Naive thymus-derived CD8-positive, alpha-beta T cell (primary cell): ENCODE results near the gene KDM1B. TPM values are rescaled to one million over a fixed set of nuclear protein-coding genes. Genes with fewer than 3 reads are reported as not detected.

ENCODE experiments used
- ATAC-seq, 2 donors: fragments of 150-1000 bp; cut with Tn5 transposase in 1 of 2; sonication (Bioruptor Pico), chemical (Tn5 transposase) in 1 of 2; 1 replicate in 1 of 2; 2 replicates in 1 of 2; pipeline ENCODE4 v1.10.0; 2021; ENCODE audit warnings: mild to moderate bottlenecking in 2 of 2, moderate library complexity in 2 of 2
- POLR2A ChIA-PET: fragments of 350-600 bp; sonication (Branson Sonifier 250); formaldehyde crosslinking; loops from one replicate; lab custom pipeline; 2021; ENCODE audit warnings: antibody characterized with exemption; lab: Charles Lee
- DNase-seq, 10 donors: peaks; one replicate each; pipeline versions ENCODE4 v3.0.0 to v3.0.0-alpha.2; 2020 to 2022
- H3K27ac Mint-ChIP-seq, 10 donors: one replicate each; pipeline ENCODE4 v1.8.0; 2020 to 2022; ENCODE audit warnings: mild to moderate bottlenecking in 10 of 10, mixed read lengths in 10 of 10, moderate library complexity in 4 of 10, inconsistent platforms in 1 of 10
- H3K27me3 Mint-ChIP-seq, 5 donors: one replicate each; pipeline ENCODE4 v1.8.0; 2021 to 2022; ENCODE audit warnings: mixed read lengths in 5 of 5
- H3K36me3 Mint-ChIP-seq, 3 donors: one replicate each; pipeline ENCODE4 v1.8.0; 2020 to 2022; ENCODE audit warnings: mixed read lengths in 3 of 3, mild to moderate bottlenecking in 2 of 3, inconsistent platforms in 1 of 3
- H3K4me1 Mint-ChIP-seq, 4 donors: one replicate each; pipeline ENCODE4 v1.8.0; 2021 to 2022; ENCODE audit warnings: mixed read lengths in 4 of 4
- H3K4me3 Mint-ChIP-seq, 10 donors: one replicate each; pipeline ENCODE4 v1.8.0; 2020 to 2022; ENCODE audit warnings: mild to moderate bottlenecking in 10 of 10, mixed read lengths in 10 of 10, moderate library complexity in 6 of 10, inconsistent platforms in 1 of 10
- H3K9me3 Mint-ChIP-seq, 9 donors: one replicate each; pipeline ENCODE4 v1.8.0; 2020 to 2022; ENCODE audit warnings: mixed read lengths in 9 of 9, mild to moderate bottlenecking in 3 of 9, inconsistent platforms in 1 of 9, moderate library complexity in 1 of 9
- polyA plus RNA-seq, 3 donors: library from polyadenylated mRNA; unstranded; fragments of 300-500 nt; fragmentation: Illumina TruSeq; gene quantifications; one replicate each; pipeline ENCODE4 v1.2.3, GENCODE V29; 2021
- total RNA-seq, 8 experiments: library from RNA in 2 of 8; stranded (reverse) in 2 of 8; gene quantifications; one replicate each; pipeline ENCODE4 v1.2.3 and lab custom pipeline; 2021 to 2026

Gene KDM1B
- total RNA-seq = 10 to 100 TPM; 11.9 TPM
- polyA plus RNA-seq = 1 to 10 TPM in 2 of 3 donors, under 1 TPM in 1; 0.55 to 2.9 (median 1.3) TPM
- total RNA-seq (lab: John Stamatoyannopoulos, UW) = 12.1 to 18.7 (median 15.7) reads per million in 6 experiments

GRCh38 chr6:18155150-18155863, at the start of gene KDM1B:
Gene KDM1B (plus strand): TSS chr6:18155422. CDS start chr6:18159896, 4,474 bp downstream.
- no peaks in the 10 kb centered on the region for H3K27me3 Mint-ChIP-seq
- peak within 1 kb of the TSS; percentile 92 to 99 (median 98) for H3K27ac Mint-ChIP-seq
- H3K9me3 Mint-ChIP-seq = no peaks in the 10 kb centered on the region
- H3K36me3 Mint-ChIP-seq = peaks cover 0 to 13% (median 8%) of the 10 kb centered on the region in 3 donors
- H3K4me3 Mint-ChIP-seq = peak within 1 kb of the TSS; percentile 97 to 99 (median 98)
- peaks cover 18 to 38% (median 37%) of the 10 kb centered on the region in 4 donors for H3K4me1 Mint-ChIP-seq
- DNase-seq = peak; percentile 95 to 99 (median 99)
- POLR2A ChIA-PET = interaction anchor here (0.6 to 1.6 kb wide), 6 partner anchors 73 to 554 kb away, joined by 3 to 5 read pairs (median 3); partner anchors contain the start of gene RNF144B
- peak; percentile 87 to 89 for ATAC-seq

- ATAC-seq (no peak), DNase-seq (no peak)
- POLR2A ChIA-PET = no interaction called here
- Mint-ChIP-seq H3K9me3 (peaks cover 7 to 35% (median 17%) of the 10 kb centered on the region in 9 donors), H3K4me1 (no peaks in the 10 kb centered on the region), H3K4me3 (no peak overlapping the region), H3K36me3 (peaks cover 0 to 23% (median 7%) of the 10 kb centered on the region in 3 donors), H3K27ac (no peak overlapping the region), H3K27me3 (peaks cover 9 to 36% (median 13%) of the 10 kb centered on the region in 5 donors)
These were observed 48.2 kb upstream of the KDM1B start for GRCh38 chr6:18107061-18107460.

- Mint-ChIP-seq H3K36me3 (peaks cover 0 to 19% (median 7%) of the 10 kb centered on the region in 3 donors), H3K4me3 (no peak overlapping the region), H3K4me1 (peaks cover 0 to 11% (median 3%) of the 10 kb centered on the region in 4 donors), H3K27ac (no peak overlapping the region), H3K9me3 (peaks cover 7 to 29% (median 17%) of the 10 kb centered on the region in 9 donors), H3K27me3 (peaks cover 5 to 34% (median 12%) of the 10 kb centered on the region in 5 donors)
- POLR2A ChIA-PET = no interaction called here
- DNase-seq = no peak
- no peak for ATAC-seq
These were observed 45.1 kb upstream of the KDM1B start for GRCh38 chr6:18110162-18110561.

- H3K9me3 Mint-ChIP-seq = peaks cover 0 to 29% (median 7%) of the 10 kb centered on the region in 9 donors
- no peak overlapping the region for H3K4me3 Mint-ChIP-seq
- H3K27me3 Mint-ChIP-seq = peaks cover 7 to 25% (median 10%) of the 10 kb centered on the region in 5 donors
- H3K4me1 Mint-ChIP-seq = peaks cover 0 to 19% (median 10%) of the 10 kb centered on the region in 4 donors
- peaks cover 3 to 19% (median 13%) of the 10 kb centered on the region in 3 donors for H3K36me3 Mint-ChIP-seq
- ATAC-seq (no peak), DNase-seq (peak in 1 of 10 donors; percentile 2)
- POLR2A ChIA-PET = no interaction called here
- H3K27ac Mint-ChIP-seq = no peak overlapping the region
These were observed 39.9 kb upstream of the KDM1B start for GRCh38 chr6:18115356-18115755.

- no peak overlapping the region for H3K4me3 Mint-ChIP-seq
- ATAC-seq (no peak), DNase-seq (no peak)
- POLR2A ChIA-PET = no interaction called here
- H3K27me3 Mint-ChIP-seq = peaks cover 5 to 14% (median 7%) of the 10 kb centered on the region in 5 donors
- H3K9me3 Mint-ChIP-seq = peaks cover 0 to 39% (median 9%) of the 10 kb centered on the region in 9 donors
- peaks cover 0 to 19% (median 18%) of the 10 kb centered on the region in 4 donors for H3K4me1 Mint-ChIP-seq
- no peak overlapping the region for H3K27ac Mint-ChIP-seq
- peaks cover 3 to 28% (median 16%) of the 10 kb centered on the region in 3 donors for H3K36me3 Mint-ChIP-seq
These were observed 38.1 kb upstream of the KDM1B start for GRCh38 chr6:18117136-18117535.

- H3K27ac Mint-ChIP-seq = no peak overlapping the region
- POLR2A ChIA-PET = no interaction called here
- ATAC-seq (no peak), DNase-seq (no peak)
- no peak overlapping the region for H3K4me3 Mint-ChIP-seq
- H3K27me3 Mint-ChIP-seq = peaks cover 4 to 10% (median 5%) of the 10 kb centered on the region in 5 donors
- peaks cover 0 to 44% (median 9%) of the 10 kb centered on the region in 9 donors for H3K9me3 Mint-ChIP-seq
- H3K36me3 Mint-ChIP-seq = peaks cover 3 to 28% (median 16%) of the 10 kb centered on the region in 3 donors
- H3K4me1 Mint-ChIP-seq = peaks cover 7 to 28% (median 25%) of the 10 kb centered on the region in 4 donors
These were observed 36.9 kb upstream of the KDM1B start for GRCh38 chr6:18118330-18118729.

- peaks cover 7 to 26% (median 25%) of the 10 kb centered on the region in 4 donors for H3K4me1 Mint-ChIP-seq
- POLR2A ChIA-PET = interaction anchor here (0.8 kb wide), 1 partner anchor 11 kb away, joined by 3 read pairs; no protein-coding TSS in a partner anchor
- H3K36me3 Mint-ChIP-seq = peaks cover 3 to 28% (median 16%) of the 10 kb centered on the region in 3 donors
- ATAC-seq (no peak), DNase-seq (no peak)
- peaks cover 0 to 44% (median 9%) of the 10 kb centered on the region in 9 donors for H3K9me3 Mint-ChIP-seq
- no peak overlapping the region for H3K4me3 Mint-ChIP-seq
- no peak overlapping the region for H3K27ac Mint-ChIP-seq
- H3K27me3 Mint-ChIP-seq = peaks cover 0 to 6% (median 5%) of the 10 kb centered on the region in 5 donors
These were observed 36.0 kb upstream of the KDM1B start for GRCh38 chr6:18119236-18119635.

GRCh38 chr6:18121580-18122127, 33.6 kb upstream of the KDM1B start:
- peaks cover 0 to 5% (median 3%) of the 10 kb centered on the region in 5 donors for H3K27me3 Mint-ChIP-seq
- H3K4me3 Mint-ChIP-seq = peak overlapping the region; percentile 41 to 95 (median 74)
- peaks cover 0 to 44% (median 9%) of the 10 kb centered on the region in 9 donors for H3K9me3 Mint-ChIP-seq
- H3K4me1 Mint-ChIP-seq = peaks cover 7 to 16% (median 12%) of the 10 kb centered on the region in 4 donors
- ATAC-seq (no peak), DNase-seq (no peak)
- H3K27ac Mint-ChIP-seq = peak overlapping the region in 4 of 10 donors; percentile 17 to 79 (median 43)
- peaks cover 3 to 28% (median 16%) of the 10 kb centered on the region in 3 donors for H3K36me3 Mint-ChIP-seq
- POLR2A ChIA-PET = interaction anchor here (1.1 kb wide), 1 partner anchor 11 kb away, joined by 6 read pairs; no protein-coding TSS in a partner anchor

GRCh38 chr6:18122128-18123093, 32.8 kb upstream of the KDM1B start, which contains the start of gene NHLRC1:
Gene NHLRC1 (minus strand): TSS chr6:18122677. CDS start chr6:18122606, 71 bp downstream.
- peaks cover 0 to 5% (median 3%) of the 10 kb centered on the region in 5 donors for H3K27me3 Mint-ChIP-seq

GRCh38 chr6:18126121-18126520, 29.1 kb upstream of the KDM1B start:
- Mint-ChIP-seq H3K36me3 (peaks cover 3 to 23% (median 23%) of the 10 kb centered on the region in 3 donors), H3K4me3 (no peak overlapping the region), H3K9me3 (peaks cover 0 to 8% (median 2%) of the 10 kb centered on the region in 9 donors), H3K4me1 (peaks cover 7 to 16% (median 12%) of the 10 kb centered on the region in 4 donors), H3K27me3 (peaks cover 0 to 3% (median 0%) of the 10 kb centered on the region in 5 donors), H3K27ac (no peak overlapping the region)
- ATAC-seq (no peak), DNase-seq (no peak)
- POLR2A ChIA-PET = interaction anchor here (0.6 kb wide), 1 partner anchor 16 kb away, joined by 3 read pairs; no protein-coding TSS in a partner anchor

More at GRCh38 chr6:18122128-18123093, 32.8 kb upstream of the KDM1B start, which contains the start of gene NHLRC1:
- Mint-ChIP-seq H3K4me3 (peak within 1 kb of the TSS; percentile 75 to 95 (median 88)), H3K36me3 (peaks cover 3 to 28% (median 16%) of the 10 kb centered on the region in 3 donors), H3K9me3 (peaks cover 0 to 39% (median 9%) of the 10 kb centered on the region in 9 donors), H3K4me1 (peaks cover 7 to 16% (median 12%) of the 10 kb centered on the region in 4 donors), H3K27ac (peak within 1 kb of the TSS in 9 of 10 donors; percentile 22 to 92 (median 71))
- POLR2A ChIA-PET = interaction anchor here (1.1 kb wide), 1 partner anchor 11 kb away, joined by 6 read pairs; no protein-coding TSS in a partner anchor
- peak; percentile 26 to 82 (median 66) for DNase-seq
- ATAC-seq = peak; percentile 98

GRCh38 chr6:18132346-18132745, 22.9 kb upstream of the KDM1B start:
- H3K36me3 Mint-ChIP-seq = peaks cover 0 to 75% (median 42%) of the 10 kb centered on the region in 3 donors
- H3K9me3 Mint-ChIP-seq = no peaks in the 10 kb centered on the region
- POLR2A ChIA-PET = no interaction called here

More at GRCh38 chr6:18132346-18132745, 22.9 kb upstream of the KDM1B start:
- no peak for ATAC-seq
- H3K4me1 Mint-ChIP-seq = peaks cover 0 to 6% (median under 1%) of the 10 kb centered on the region in 4 donors
- no peak overlapping the region for H3K4me3 Mint-ChIP-seq
- H3K27ac Mint-ChIP-seq = peak overlapping the region in 1 of 10 donors; percentile 40
- H3K27me3 Mint-ChIP-seq = no peaks in the 10 kb centered on the region
- no peak for DNase-seq
